B cell (primary cell): ENCODE measurements around the gene ODAD4. TPM values are rescaled to one million over a fixed set of nuclear protein-coding genes. Genes with fewer than 3 reads are reported as not detected.
"Not testable (repeated sequence)": the region's sequence is repeated elsewhere in the genome, so short reads cannot be mapped to it uniquely, and the experiment has no call there.

Experiments
- ATAC-seq: fragments of 200-7000 bp; cut with Tn5 transposase; one replicate; pipeline ENCODE4 v1.10.0; 2021; ENCODE audit warnings: low read depth, mild to moderate bottlenecking, moderate number of reproducible peaks, moderate library complexity
- CTCF ChIA-PET: fragments of 350-600 bp; sonication (Branson Sonifier 250); formaldehyde crosslinking; loops from one replicate; lab custom pipeline; 2021; ENCODE audit warnings: antibody characterized with exemption, inconsistent platforms; lab: Charles Lee
- POLR2A ChIA-PET: fragments of 350-600 bp; sonication (Branson Sonifier 250); formaldehyde crosslinking; loops from one replicate; lab custom pipeline; 2021; ENCODE audit warnings: antibody characterized with exemption; lab: Charles Lee
- DNase-seq: peaks from one replicate; pipeline ENCODE4 v3.0.0; 2013
- H2AFZ ChIP-seq: 2 replicates; pipeline ENCODE4 v1.6.1; 2012; ENCODE audit warnings: mild to moderate bottlenecking, low read depth, low read length; ENCODE audit not compliant: insufficient read depth, poor library complexity, severe bottlenecking
- H3K27ac ChIP-seq, 2 donors: 1 replicate in 1 of 2; 2 replicates in 1 of 2; pipeline ENCODE4 v1.5.1; 2012 to 2013; ENCODE audit warnings: low read length in 2 of 2, mild to moderate bottlenecking in 2 of 2, moderate library complexity in 1 of 2
- H3K27me3 ChIP-seq, 4 experiments: fragments of 200-600 bp in 1 of 4; sonication (generic) in 1 of 4; replicated peaks in 1 of 4; 1 replicate in 2 of 4; 2 replicates in 2 of 4; pipeline versions ENCODE4 v1.6.1 to v1.7.0; 2013 to 2016; ENCODE audit warnings: low read length in 3 of 4, mild to moderate bottlenecking in 2 of 4, mixed read lengths in 1 of 4, moderate library complexity in 1 of 4; ENCODE audit not compliant: insufficient read depth in 4 of 4, control insufficient read depth in 3 of 4; ENCODE audit errors: control extremely low read depth in 1 of 4
- H3K36me3 ChIP-seq, 2 experiments: replicated peaks in 1 of 2; 1 replicate in 1 of 2; 2 replicates in 1 of 2; pipeline versions ENCODE4 v1.6.1 to v1.7.1; 2013; ENCODE audit warnings: low read length in 1 of 2; ENCODE audit not compliant: insufficient read depth in 2 of 2, control insufficient read depth in 1 of 2; ENCODE audit errors: control extremely low read depth in 1 of 2, extremely low read depth in 1 of 2
- H3K4me1 ChIP-seq, 2 donors: fragments of 200-600 bp in 1 of 2; sonication (generic) in 1 of 2; 1 replicate in 1 of 2; 2 replicates in 1 of 2; pipeline versions ENCODE4 v1.5.1 to v1.6.1; 2013 to 2017; ENCODE audit warnings: low read length in 2 of 2; ENCODE audit not compliant: control insufficient read depth in 2 of 2, insufficient read depth in 2 of 2
- H3K4me2 ChIP-seq: replicated peaks from 2 replicates; pipeline ENCODE3; 2012; ENCODE audit warnings: mild to moderate bottlenecking, low read depth, low read length; ENCODE audit not compliant: poor library complexity, severe bottlenecking
- H3K4me3 ChIP-seq, 5 experiments: fragments of 200-600 bp in 1 of 5; sonication (generic) in 1 of 5; 1 replicate in 3 of 5; 2 replicates in 2 of 5; pipeline versions ENCODE4 v1.5.1 to v1.7.0; 2011 to 2016; ENCODE audit warnings: low read length in 4 of 5, mild to moderate bottlenecking in 4 of 5, low read depth in 2 of 5, control low read depth in 1 of 5, moderate library complexity in 1 of 5; ENCODE audit not compliant: insufficient read depth in 1 of 5; ENCODE audit errors: control extremely low read depth in 1 of 5, extremely low read depth in 1 of 5
- H3K79me2 ChIP-seq: fragments of 200-600 bp; sonication (generic); one replicate; pipeline ENCODE4 v1.6.0; 2016; ENCODE audit warnings: low read length; ENCODE audit not compliant: control insufficient read depth, insufficient read depth
- H3K9ac ChIP-seq: fragments of 200-600 bp; sonication (generic); 2 replicates; pipeline ENCODE4 v1.6.1; 2017; ENCODE audit warnings: mild to moderate bottlenecking, low read length, moderate library complexity
- H3K9me3 ChIP-seq, 3 donors: one replicate each; pipeline versions ENCODE4 v1.6.1 to v1.7.1; 2013; ENCODE audit warnings: low read length in 2 of 3; ENCODE audit not compliant: control insufficient read depth in 2 of 3, insufficient read depth in 1 of 3; ENCODE audit errors: control extremely low read depth in 1 of 3
- H4K20me1 ChIP-seq: 2 replicates; pipeline ENCODE4 v1.6.0; 2012; ENCODE audit warnings: mild to moderate bottlenecking, low read length; ENCODE audit not compliant: insufficient read depth, control insufficient read depth, poor library complexity, severe bottlenecking
- H3K27ac Mint-ChIP-seq: one replicate; pipeline ENCODE4 v1.8.0; 2021; ENCODE audit warnings: mixed read lengths
- H3K27me3 Mint-ChIP-seq: one replicate; pipeline ENCODE4 v1.8.0; 2021; ENCODE audit warnings: mixed read lengths
- H3K4me1 Mint-ChIP-seq: one replicate; pipeline ENCODE4 v1.8.0; 2021; ENCODE audit warnings: mixed read lengths
- H3K4me3 Mint-ChIP-seq: one replicate; pipeline ENCODE4 v1.8.0; 2021; ENCODE audit warnings: mixed read lengths
- H3K9me3 Mint-ChIP-seq: one replicate; pipeline ENCODE4 v1.8.0; 2022; ENCODE audit warnings: mixed read lengths; ENCODE audit not compliant: insufficient read depth
- CTCF ChIP-seq: fragments of 200-600 bp; IDR thresholded peaks from one replicate; pipeline ENCODE4 v1.8.0; 2022; ENCODE audit warnings: antibody characterized with exemption, mild to moderate bottlenecking
- EZH2 ChIP-seq: IDR thresholded peaks from 2 replicates; pipeline ENCODE4 v1.6.1; 2012; ENCODE audit warnings: borderline replicate concordance, low read depth, mild to moderate bottlenecking, moderate library complexity, low read length; ENCODE audit not compliant: insufficient read depth, poor library complexity, severe bottlenecking
- WGBS: methylation state at CpG from one replicate; pipeline ENCODE4 v1.1.5; 2013; ENCODE audit warnings: missing lambda C conversion rate; ENCODE audit not compliant: insufficient coverage; 5-methylcytosine and 5-hydroxymethylcytosine counted together
- intact Hi-C: fragments of 100-400 bp; cut with micrococcal nuclease; formaldehyde crosslinking; loops from one replicate; pipeline ENCODE4 v1.10.0; 2022
- polyA plus RNA-seq: library from polyadenylated mRNA; depleted of rRNA; stranded (reverse); fragments of >200 nt; gene quantifications from 2 replicates; pipeline ENCODE4 v1.2.3, GENCODE V29; 2012
- total RNA-seq, 2 donors: library from RNA; stranded (reverse); fragments of 120-200 nt in 1 of 2; gene quantifications; 1 replicate in 1 of 2; 2 replicates in 1 of 2; pipeline versions ENCODE4 v1.2.3 to v1.2.4, GENCODE V29; 2013 to 2022

ODAD4 gene
- total and polyA plus RNA-seq, 2 donors (not counting 1 experiment from before 2014, with no cell fraction given), result 0.27 TPM; not detected in 1

- CTCF ChIA-PET, result interaction anchor here (0.6 kb wide), 1 partner anchor 252 kb away, joined by 3 read pairs; no protein-coding TSS in a partner anchor
- no peaks in the 10 kb centered on the region for H3K36me3 ChIP-seq
- H3K9me3 ChIP-seq, result no peaks in the 10 kb centered on the region
- no peaks in the 10 kb centered on the region for H4K20me1 ChIP-seq
- no peak overlapping the region for H3K27ac ChIP-seq
- H3K27me3 ChIP-seq, result no peaks in the 10 kb centered on the region
- POLR2A ChIA-PET, result interaction anchor here (0.6 to 2.3 kb wide), 2 partner anchors 10 to 666 kb away, joined by 9 to 16 read pairs; partner anchors contain the start of gene ACLY
- no peaks in the 10 kb centered on the region for H3K9me3 Mint-ChIP-seq
- H3K9ac ChIP-seq, result no peak overlapping the region
- TF ChIP-seq EZH2 (no peak), CTCF (no peak)
- no peak overlapping the region for H3K4me2 ChIP-seq
- H3K4me3 ChIP-seq, result no peak overlapping the region
- H3K27me3 Mint-ChIP-seq, result no peaks in the 10 kb centered on the region
- H3K79me2 ChIP-seq, result no peaks in the 10 kb centered on the region
- ATAC-seq, result no peak
- H3K4me1 Mint-ChIP-seq, result peaks cover 30% of the 10 kb centered on the region
- WGBS, result 83% methylated on average over 2 of the region's 6 CpGs
- no peak overlapping the region for H2AFZ ChIP-seq
- DNase-seq, result no peak
- intact Hi-C loops, result no loop called here
- peaks cover 10 to 32% of the 10 kb centered on the region in 2 donors for H3K4me1 ChIP-seq
- peak overlapping the region; percentile 96 for H3K4me3 Mint-ChIP-seq
- H3K27ac Mint-ChIP-seq, result no peak overlapping the region
Measured at GRCh38 chr17:41928693-41929251, 1.6 kb upstream of the ODAD4 start.

GRCh38 chr17:41930833-41931156 is 378 bp downstream of the ODAD4 start:
- Histone ChIP-seq H3K4me2 (peak overlapping the region; percentile 89), H3K4me3 (peak overlapping the region; percentile 46 to 92 (median 81)), H2AFZ (peak overlapping the region; percentile 94), H3K27ac (peak overlapping the region; percentile 57 to 83), H3K4me1 (peaks cover 10 to 29% of the 10 kb centered on the region in 2 donors), H3K9ac (peak overlapping the region; percentile 79)
- ChIA-PET CTCF (interaction anchor here (0.7 to 1.6 kb wide), 7 partner anchors 12 to 763 kb away, joined by 3 to 5 read pairs (median 3); partner anchors contain the start of genes ACLY, CNP, NKIRAS2 and P3H4), POLR2A (interaction anchor here (0.5 to 2.3 kb wide), 10 partner anchors 10 to 1032 kb away, joined by 3 to 16 read pairs (median 5); partner anchors contain the start of genes ACLY, CNP, DNAJC7 and KAT2A)
- not testable (repeated sequence) for H3K27me3 Mint-ChIP-seq, H3K9me3 Mint-ChIP-seq, DNase-seq, H3K79me2 ChIP-seq, H3K9me3 ChIP-seq, H3K27me3 ChIP-seq, H4K20me1 ChIP-seq, H3K36me3 ChIP-seq
- intact Hi-C loops, result loop anchor here (1.0 to 2.0 kb wide), 6 partner anchors 11 to 186 kb away; partner anchors contain the start of genes DHX58, KLHL11 and NKIRAS2
- peak overlapping the region; percentile 88 for H3K27ac Mint-ChIP-seq
- peaks cover 29% of the 10 kb centered on the region for H3K4me1 Mint-ChIP-seq
- H3K4me3 Mint-ChIP-seq, result peak overlapping the region; percentile 96
- peak; percentile 42 for ATAC-seq
- 85% methylated on average over 4 of the region's 18 CpGs for WGBS

GRCh38 chr17:41931715-41932114 is 1.3 kb downstream of the ODAD4 start:
- not testable (repeated sequence) for H3K9me3 Mint-ChIP-seq, H3K27me3 Mint-ChIP-seq, H3K36me3 ChIP-seq, H3K4me3 Mint-ChIP-seq, DNase-seq, H3K4me3 ChIP-seq, H3K9ac ChIP-seq, H3K27me3 ChIP-seq, H3K9me3 ChIP-seq, H2AFZ ChIP-seq, H3K4me2 ChIP-seq, H3K27ac ChIP-seq, H3K79me2 ChIP-seq, ATAC-seq, H4K20me1 ChIP-seq, H3K27ac Mint-ChIP-seq
- CTCF ChIA-PET, result interaction anchor here (1.6 kb wide), 1 partner anchor 34 kb away, joined by 4 read pairs; the partner anchor contains the start of gene CNP
- no CpG with 5 or more reads among the region's 4 CpGs for WGBS
- H3K4me1 Mint-ChIP-seq, result peaks cover 24% of the 10 kb centered on the region
- intact Hi-C loops, result loop anchor here (2.0 kb wide), 1 partner anchor 31 kb away; no protein-coding TSS in a partner anchor
- POLR2A ChIA-PET, result interaction anchor here (1.2 kb wide), 1 partner anchor 13 kb away, joined by 3 read pairs; no protein-coding TSS in a partner anchor
- H3K4me1 ChIP-seq, result peaks cover 10 to 22% of the 10 kb centered on the region in 2 donors
